ENCODE results near the gene PIGW. TPM values are rescaled to one million over a fixed set of nuclear protein-coding genes. Genes with fewer than 3 reads are reported as not detected.

PIGW gene
- total and polyA plus RNA-seq, 10 of the 15 experiments (the other 5 are each of a cell fraction or from before 2014, with no cell fraction given): 6.0 to 31.5 (median 13.8) TPM

- in situ Hi-C loops (cut with MboI) (no loop called here), intact Hi-C loops (cut with micrococcal nuclease; ENCODE audit: unreplicated experiment) (loop anchor here (5.0 kb wide), 1 partner anchor 57 kb away; the partner anchor contains the start of gene MRM1)
- Histone ChIP-seq H3K4me1 (ENCODE audit: control insufficient read depth, insufficient read depth, low read length) (peaks cover 12% of the 10 kb centered on the region; the same call in 1 of the 2 replicates), H3K4me2 (ENCODE audit: control insufficient read depth, insufficient read depth) (peak overlapping the region; percentile 66), H3K79me2 (ENCODE audit: control insufficient read depth, insufficient read depth, low read length) (peaks cover 50% of the 10 kb centered on the region), H3K27me3 (replicated peaks in 1 of 2; ENCODE audit: control insufficient read depth in 2 of 2, insufficient read depth in 2 of 2, low read length in 1 of 2) (no peaks in the 10 kb centered on the region), H3K36me3 (ENCODE audit: control insufficient read depth in 2 of 2, insufficient read depth in 2 of 2, low read length in 1 of 2) (no peaks in the 10 kb centered on the region), H2AFZ (ENCODE audit: control insufficient read depth, low read depth, low read length) (peak overlapping the region; percentile 24; the same call in 1 of the 2 replicates), H3K4me3 (peak overlapping the region; percentile 83), H4K20me1 (ENCODE audit: control insufficient read depth, insufficient read depth) (no peaks in the 10 kb centered on the region; the same call in 1 of the 2 replicates), H3K9me3 (replicated peaks; ENCODE audit: control insufficient read depth, insufficient read depth, low read length) (no peaks in the 10 kb centered on the region), H3K27ac (ENCODE audit: control insufficient read depth, insufficient read depth) (peak overlapping the region; percentile 67), H3K9ac (ENCODE audit: control insufficient read depth, insufficient read depth, low read length) (peak overlapping the region; percentile 88)
- ATAC-seq: peak; percentile 85
- 2% methylated on average over 47 of the region's 60 CpGs for WGBS (ENCODE audit: insufficient coverage, insufficient replicate concordance, low lambda C conversion rate, missing lambda C conversion rate)
- RAD21 ChIA-PET (ENCODE audit: unreplicated experiment): interaction anchor here (0.6 to 1.6 kb wide), 5 partner anchors 11 to 665 kb away, joined by 3 to 5 read pairs (median 4); partner anchors contain the start of genes MRM1, MYO19 and PIGW
- POLR2A ChIA-PET: interaction anchor here (0.7 to 4.9 kb wide), 10 partner anchors 9 to 859 kb away, joined by 3 to 28 read pairs (median 5); partner anchors contain the start of genes DHRS11, MRM1, MYO19 and PIGW
- no peak for FAIRE-seq
- DNase-seq (ENCODE audit: low read depth, low spot score): peak; percentile 82
- CTCF ChIA-PET: interaction anchor here (1.0 to 4.6 kb wide), 4 partner anchors 12 to 501 kb away, joined by 3 to 34 read pairs (median 6); partner anchors contain the start of genes MRM1, MYO19 and PIGW
- no TSS peak for BruUV-seq (replicated peaks)
- SMC1A ChIA-PET (ENCODE audit: uncharacterized antibody, unreplicated experiment): interaction anchor here (0.5 to 2.3 kb wide), 6 partner anchors 12 to 576 kb away, joined by 3 to 9 read pairs (median 4); partner anchors contain the start of gene MRM1
- peak; percentile 36; the same call in 1 of the 2 replicates for TF ChIP-seq BCL11A (IDR thresholded peaks at IDR 0.05; ENCODE audit: low read depth, low read length)
- TF ChIP-seq HCFC1 (IDR thresholded peaks at IDR 0.05; ENCODE audit: low read length): peak; percentile 84
- TF ChIP-seq SP1 (IDR thresholded peaks at IDR 0.05; ENCODE audit: low read depth, low read length): peak; percentile 88
- peak; percentile 57 for TF ChIP-seq PBX3 (IDR thresholded peaks at IDR 0.05; ENCODE audit: insufficient replicate concordance, low read depth, low read length)
- 0 out of 2 replicates have a peak, but pooled peaks have one; percentile 32 for TF ChIP-seq ZBTB40 (IDR thresholded peaks at IDR 0.05; ENCODE audit: borderline replicate concordance)
- peak in 1 of 2 experiments; percentile 99; a peak in 2 of 4 replicates for TF ChIP-seq EP300 (IDR thresholded peaks at IDR 0.05; ENCODE audit: borderline replicate concordance in 1 of 2, control insufficient read depth in 1 of 2, low read depth in 2 of 2, low read length in 2 of 2)
- TF ChIP-seq POU2F2 (IDR thresholded peaks at IDR 0.05; ENCODE audit: borderline replicate concordance, low read depth, low read length): peak; percentile 84; the same call in 2 of the 3 replicates
- peak; percentile 61; the same call in 1 of the 2 replicates for TF ChIP-seq SIN3A (IDR thresholded peaks at IDR 0.05; ENCODE audit: low read depth, low read length)
- TF ChIP-seq CREM (IDR thresholded peaks at IDR 0.05; ENCODE audit: low read depth): peak; percentile 84
- TF ChIP-seq ASH2L (IDR thresholded peaks at IDR 0.05; ENCODE audit: borderline replicate concordance, low read depth): no peak
- peak; percentile 79; the same call in 1 of the 2 replicates for TF ChIP-seq RB1 (IDR thresholded peaks at IDR 0.05; ENCODE audit: borderline replicate concordance)
- peak; percentile 65 for TF ChIP-seq IRF4 (IDR thresholded peaks at IDR 0.05; ENCODE audit: low read depth, low read length)
- no peak for TF ChIP-seq PAX8 (IDR thresholded peaks at IDR 0.05)
- peak; percentile 71; the same call in 1 of the 2 replicates for TF ChIP-seq BACH1 (IDR thresholded peaks at IDR 0.05; ENCODE audit: borderline replicate concordance)
- peak; percentile 3 to 63; a peak in 2 of 4 replicates for TF ChIP-seq SRF (IDR thresholded peaks at IDR 0.05; ENCODE audit: low read depth in 2 of 2, low read length in 2 of 2)
- 0 out of 2 replicates have a peak, but pooled peaks have one; percentile 26 for TF ChIP-seq NRF1 (conservative IDR thresholded peaks at IDR 0.05; ENCODE audit: low read depth, low read length)
These were observed 11.0 kb downstream of the PIGW start for GRCh38 chr17:36545465-36546417.
